Adipocyte (in vitro differentiated cells): Measurements from ENCODE around the gene BTBD9.
A peak's percentile ranks its signal among the peaks of the same experiment; 100 is the strongest.

Experiments used
- DNase-seq: peaks from one replicate; pipeline ENCODE4 v3.0.0-alpha.2; 2015; ENCODE audit warnings: low read depth
- H3K27me3 ChIP-seq: replicated peaks from 2 replicates; pipeline ENCODE4 v1.7.0; 2013; ENCODE audit warnings: mild to moderate bottlenecking, low read length, moderate library complexity; ENCODE audit not compliant: control insufficient read depth, insufficient read depth
- H3K36me3 ChIP-seq: 2 replicates; pipeline ENCODE4 v1.7.0; 2013; ENCODE audit warnings: low read length, mild to moderate bottlenecking, moderate library complexity; ENCODE audit not compliant: control insufficient read depth, insufficient read depth, severe bottlenecking
- H3K4me1 ChIP-seq: 2 replicates; pipeline ENCODE4 v1.7.0; 2013; ENCODE audit warnings: mild to moderate bottlenecking, low read length, moderate library complexity; ENCODE audit not compliant: control insufficient read depth, insufficient read depth
- H3K4me3 ChIP-seq: 2 replicates; pipeline ENCODE4 v1.7.0; 2013; ENCODE audit warnings: mild to moderate bottlenecking, low read length, moderate library complexity
- H3K9ac ChIP-seq: 2 replicates; pipeline ENCODE4 v1.7.0; 2013; ENCODE audit warnings: mild to moderate bottlenecking, low read length, moderate library complexity
- H3K9me3 ChIP-seq: 2 replicates; pipeline ENCODE4 v1.7.0; 2013; ENCODE audit warnings: mild to moderate bottlenecking, low read length, moderate library complexity; ENCODE audit not compliant: control insufficient read depth

Gene BTBD9

GRCh38 chr6:38279423-38279822 lies 360.3 kb downstream of the BTBD9 start:
- no peak overlapping the region for H3K9ac ChIP-seq
- no peak for DNase-seq

GRCh38 chr6:38273325-38273724 lies 366.4 kb downstream of the BTBD9 start:
- no peak overlapping the region for H3K4me3 ChIP-seq
- no peaks in the 10 kb centered on the region for H3K27me3 ChIP-seq
- peak; percentile 66 for DNase-seq
- H3K36me3 ChIP-seq: no peaks in the 10 kb centered on the region
- H3K9ac ChIP-seq: no peak overlapping the region
- no peaks in the 10 kb centered on the region for H3K9me3 ChIP-seq
- peaks cover 28% of the 10 kb centered on the region for H3K4me1 ChIP-seq

More at GRCh38 chr6:38279423-38279822, 360.3 kb downstream of the BTBD9 start:
- H3K36me3 ChIP-seq: no peaks in the 10 kb centered on the region
- H3K4me3 ChIP-seq: no peak overlapping the region
- H3K9me3 ChIP-seq: no peaks in the 10 kb centered on the region
- no peaks in the 10 kb centered on the region for H3K27me3 ChIP-seq
- no peaks in the 10 kb centered on the region for H3K4me1 ChIP-seq

- Histone ChIP-seq H3K9ac (no peak overlapping the region), H3K4me1 (peaks cover 28% of the 10 kb centered on the region), H3K4me3 (no peak overlapping the region), H3K27me3 (no peaks in the 10 kb centered on the region), H3K9me3 (no peaks in the 10 kb centered on the region), H3K36me3 (no peaks in the 10 kb centered on the region)
- DNase-seq: no peak
Measured at GRCh38 chr6:38272222-38272621, 367.5 kb downstream of the BTBD9 start.

DNA sequence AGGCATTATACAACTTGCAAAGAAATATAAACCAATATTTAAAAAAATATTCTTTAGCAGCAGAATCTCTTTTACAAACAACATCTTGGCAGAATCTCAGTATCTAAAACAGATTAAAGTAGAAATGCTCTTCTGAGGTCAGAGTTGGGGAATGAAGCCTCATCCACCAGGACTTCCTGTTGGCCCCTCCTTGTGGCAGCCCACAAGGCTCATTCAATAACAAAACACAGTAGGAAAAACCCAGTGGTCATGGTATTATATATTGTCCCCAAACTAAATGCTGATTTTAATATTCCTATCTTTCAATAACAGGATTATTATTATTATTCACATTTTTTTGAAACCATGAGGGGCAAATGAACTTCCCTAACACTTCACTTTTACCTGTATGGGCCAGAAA lies 368.6 kb downstream of the BTBD9 start:
- Histone ChIP-seq H3K27me3 (no peaks in the 10 kb centered on the region), H3K36me3 (no peaks in the 10 kb centered on the region), H3K9ac (no peak overlapping the region), H3K4me3 (no peak overlapping the region), H3K9me3 (no peaks in the 10 kb centered on the region), H3K4me1 (peaks cover 28% of the 10 kb centered on the region)
- peak; percentile 34 for DNase-seq

DNA sequence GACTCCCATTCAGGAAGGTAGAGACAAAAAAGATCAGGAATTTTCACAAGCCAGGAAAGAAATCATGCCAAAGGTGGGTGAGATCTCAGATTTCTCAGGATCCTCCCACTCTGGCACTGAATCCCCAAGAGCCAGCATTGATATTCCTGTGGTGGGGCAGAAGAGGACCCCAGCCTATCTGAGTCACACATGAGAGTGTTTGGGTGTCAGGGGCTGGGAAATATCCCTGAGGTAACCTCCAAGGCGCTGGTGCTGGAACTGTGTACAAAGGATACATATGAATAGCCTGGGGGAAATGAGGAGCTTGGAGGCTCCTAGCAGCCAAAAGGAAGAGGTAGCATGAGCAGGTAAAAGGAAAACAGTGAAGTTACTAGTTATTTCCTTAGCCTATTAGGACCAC lies 369.4 kb downstream of the BTBD9 start:
- no peak for DNase-seq
- no peak overlapping the region for H3K9ac ChIP-seq
- H3K4me1 ChIP-seq: peaks cover 28% of the 10 kb centered on the region
- H3K27me3 ChIP-seq: no peaks in the 10 kb centered on the region
- no peaks in the 10 kb centered on the region for H3K36me3 ChIP-seq
- H3K4me3 ChIP-seq: no peak overlapping the region
- H3K9me3 ChIP-seq: no peaks in the 10 kb centered on the region

- Histone ChIP-seq H3K4me3 (no peak overlapping the region), H3K4me1 (peaks cover 28% of the 10 kb centered on the region), H3K27me3 (no peaks in the 10 kb centered on the region), H3K9me3 (no peaks in the 10 kb centered on the region), H3K36me3 (no peaks in the 10 kb centered on the region), H3K9ac (no peak overlapping the region)
- peak; percentile 25 for DNase-seq
Measured at GRCh38 chr6:38269461-38270172, 370.1 kb downstream of the BTBD9 start.

DNA sequence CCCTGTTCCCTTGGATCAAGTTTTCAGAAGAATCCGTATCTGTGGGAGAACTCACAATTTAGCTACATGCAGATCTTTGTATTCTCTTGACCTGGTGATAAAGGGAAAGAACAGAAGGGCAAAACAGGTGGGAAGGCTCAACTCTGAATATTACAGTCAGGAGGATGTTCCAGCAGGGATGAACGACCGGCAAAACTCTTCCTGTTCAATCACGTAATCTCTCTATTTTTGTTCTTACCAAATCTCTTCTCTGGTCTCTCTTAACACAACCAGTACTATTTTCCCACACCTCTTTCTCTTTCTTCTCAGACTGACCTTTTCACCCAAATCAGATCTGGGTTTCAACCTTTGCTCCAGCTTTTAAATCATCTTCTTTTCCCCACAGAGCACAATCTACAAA lies 371.4 kb downstream of the BTBD9 start:
- no peaks in the 10 kb centered on the region for H3K9me3 ChIP-seq
- no peak overlapping the region for H3K4me3 ChIP-seq
- H3K27me3 ChIP-seq: no peaks in the 10 kb centered on the region
- no peak for DNase-seq
- no peak overlapping the region for H3K9ac ChIP-seq
- H3K36me3 ChIP-seq: no peaks in the 10 kb centered on the region
- H3K4me1 ChIP-seq: peaks cover 29% of the 10 kb centered on the region

DNA sequence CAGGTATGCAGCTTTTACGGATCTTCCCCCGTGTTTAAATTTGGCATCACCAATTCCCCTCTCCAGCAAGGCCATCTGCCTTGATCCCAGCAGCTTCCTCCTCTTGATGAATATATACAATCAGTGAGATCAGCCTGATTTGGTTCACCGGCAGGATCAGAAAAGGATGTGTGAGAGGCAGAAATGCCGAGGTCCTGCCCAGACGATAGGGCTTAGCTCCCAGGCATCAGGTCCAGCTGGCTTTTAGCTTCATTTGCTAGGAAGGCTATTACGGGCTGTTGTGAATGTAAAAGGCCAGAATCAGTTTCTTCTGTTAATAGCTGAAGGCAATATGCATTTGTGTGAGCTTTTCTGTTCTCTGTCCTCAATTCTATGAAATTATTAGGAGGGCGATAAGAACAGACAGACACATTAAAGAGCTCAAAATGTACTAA lies 372.8 kb downstream of the BTBD9 start:
- H3K9me3 ChIP-seq: no peaks in the 10 kb centered on the region
- peak; percentile 32 for DNase-seq
- H3K9ac ChIP-seq: no peak overlapping the region
- peaks cover 37% of the 10 kb centered on the region for H3K4me1 ChIP-seq
- no peaks in the 10 kb centered on the region for H3K36me3 ChIP-seq
- no peak overlapping the region for H3K4me3 ChIP-seq
- H3K27me3 ChIP-seq: no peaks in the 10 kb centered on the region

DNA sequence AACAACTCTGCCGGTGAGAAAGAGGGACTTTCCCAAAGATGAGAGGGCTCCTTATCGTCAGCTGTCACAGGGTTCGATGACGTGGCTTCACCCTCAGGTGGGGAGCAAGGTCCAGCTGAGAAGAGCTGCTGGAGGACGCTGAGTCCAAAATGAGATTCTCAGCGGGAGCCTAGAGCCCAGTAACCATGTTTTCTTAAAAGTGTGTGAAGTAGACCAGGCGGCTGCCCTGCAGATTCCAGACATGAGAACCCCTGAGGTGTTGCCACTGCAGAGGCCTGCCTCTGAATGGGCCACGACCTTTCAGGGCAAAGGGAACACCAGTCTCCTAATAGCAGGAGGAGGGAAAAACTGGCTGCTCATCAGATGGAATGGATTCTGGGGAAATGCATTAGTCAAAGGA lies 375.1 kb downstream of the BTBD9 start:
- no peak for DNase-seq
- Histone ChIP-seq H3K27me3 (no peaks in the 10 kb centered on the region), H3K4me1 (peaks cover 41% of the 10 kb centered on the region)

DNA sequence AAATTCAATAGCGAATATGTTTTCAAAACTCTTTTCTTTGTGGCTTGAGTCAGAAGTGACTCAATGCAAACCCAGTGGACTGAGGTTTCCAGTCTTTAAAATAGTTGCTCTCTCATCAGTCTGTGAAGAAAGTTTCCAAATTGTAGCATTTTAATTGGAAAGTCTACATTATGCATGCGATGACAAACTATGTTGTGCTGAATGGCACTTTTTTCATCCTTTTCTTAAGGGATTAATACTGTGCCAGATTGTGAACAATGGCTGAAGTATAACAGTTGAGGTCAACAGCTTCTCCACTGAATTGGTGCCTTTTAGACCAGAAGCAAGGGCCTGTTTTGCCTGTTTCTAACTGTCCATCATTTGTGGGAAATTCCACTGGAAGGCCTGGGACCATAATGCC lies 377.1 kb downstream of the BTBD9 start:
- DNase-seq: peak; percentile 57
- H3K27me3 ChIP-seq: no peaks in the 10 kb centered on the region
- H3K9me3 ChIP-seq: no peaks in the 10 kb centered on the region
- peak overlapping the region; percentile 55 for H3K4me3 ChIP-seq
- H3K36me3 ChIP-seq: no peaks in the 10 kb centered on the region
- peaks cover 38% of the 10 kb centered on the region for H3K4me1 ChIP-seq
- H3K9ac ChIP-seq: peak overlapping the region; percentile 37

More for the DNA sequence above, 375.1 kb downstream of the BTBD9 start:
- H3K9me3 ChIP-seq: no peaks in the 10 kb centered on the region
- no peak overlapping the region for H3K9ac ChIP-seq
- no peak overlapping the region for H3K4me3 ChIP-seq
- H3K36me3 ChIP-seq: no peaks in the 10 kb centered on the region

DNA sequence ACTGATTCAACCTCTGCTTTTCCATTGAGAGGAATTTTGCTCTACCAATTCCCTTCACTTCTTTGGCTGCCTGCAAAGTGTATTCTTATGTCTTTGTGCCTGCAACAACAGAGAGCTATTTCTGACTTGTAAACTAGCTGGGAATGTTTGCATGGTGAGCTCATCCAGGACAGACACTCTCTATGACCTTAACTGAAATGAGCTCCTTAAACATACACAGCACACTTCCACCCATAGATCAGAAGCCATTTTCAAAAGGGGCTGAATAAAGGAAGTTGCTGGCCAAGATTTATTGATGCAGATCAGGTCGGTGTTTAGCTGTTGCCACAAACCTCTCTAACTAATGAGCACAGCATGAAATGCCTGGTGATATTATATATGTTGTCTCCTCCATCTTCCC lies 377.7 kb downstream of the BTBD9 start:
- Histone ChIP-seq H3K9me3 (no peaks in the 10 kb centered on the region), H3K9ac (peak overlapping the region; percentile 37), H3K4me3 (peak overlapping the region; percentile 55), H3K4me1 (peaks cover 38% of the 10 kb centered on the region), H3K36me3 (no peaks in the 10 kb centered on the region), H3K27me3 (no peaks in the 10 kb centered on the region)
- DNase-seq: peak; percentile 78

DNA sequence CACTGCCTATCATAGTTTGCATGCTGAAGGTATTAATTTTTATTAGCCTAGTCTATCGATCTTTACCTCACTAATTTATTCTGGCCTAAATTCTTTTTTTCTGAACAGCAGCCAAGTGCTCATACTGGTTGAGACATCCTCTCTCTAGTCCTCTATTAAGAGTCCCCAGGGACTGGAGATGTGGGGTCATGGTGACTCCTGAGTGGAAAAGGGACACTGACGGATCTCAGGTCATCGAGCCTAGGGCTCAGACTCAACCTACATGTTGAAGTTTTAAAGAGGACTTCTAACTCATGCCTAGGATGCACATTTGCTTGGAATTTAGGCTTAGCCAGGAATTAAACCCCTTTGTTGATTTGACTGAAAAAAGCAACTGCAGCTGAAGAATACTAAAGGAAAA lies 378.1 kb downstream of the BTBD9 start:
- Histone ChIP-seq H3K4me1 (peaks cover 38% of the 10 kb centered on the region), H3K27me3 (no peaks in the 10 kb centered on the region), H3K9me3 (no peaks in the 10 kb centered on the region), H3K36me3 (no peaks in the 10 kb centered on the region), H3K4me3 (peak overlapping the region; percentile 55), H3K9ac (peak overlapping the region; percentile 25)
- DNase-seq: peak; percentile 57
